ENCODE measurements around the gene ZNF235. TPM values are rescaled to one million over a fixed set of nuclear protein-coding genes. Genes with fewer than 3 reads are reported as not detected.

Gene ZNF235
- polyA plus RNA-seq, 2 of the 4 experiments (the other 2 are of a cell fraction) = 3.8 to 7.4 TPM

DNA sequence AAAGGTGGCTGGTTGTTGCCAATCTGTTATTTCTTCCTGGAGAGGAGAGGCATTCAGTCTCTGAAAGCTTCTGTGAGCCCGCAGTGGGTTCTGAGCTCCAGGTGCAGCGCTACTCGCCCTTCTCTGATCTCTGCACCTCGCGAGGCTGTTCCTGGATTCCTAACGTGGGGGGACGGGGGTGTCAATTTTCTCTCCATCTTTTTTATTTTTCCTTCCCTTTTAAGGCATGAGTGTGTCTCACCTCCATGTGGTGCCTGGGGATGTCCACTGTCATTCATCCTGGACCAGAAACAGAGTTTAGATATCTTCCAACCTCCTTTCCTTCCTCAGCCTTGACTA lies 44.5 kb downstream of the ZNF235 start (continued):
- TF ChIP-seq POLR2AphosphoS2 (conservative IDR thresholded peaks at IDR 0.05; ENCODE audit: low read length) (no peak), NR3C1 (IDR thresholded peaks at IDR 0.05) (no peak), BHLHE40 (IDR thresholded peaks at IDR 0.05; ENCODE audit: low read depth, low read length) (no peak), RAD21 (conservative IDR thresholded peaks at IDR 0.05 in 1 of 2, IDR thresholded peaks at IDR 0.05 in 1 of 2) (no peak), CHD2 (IDR thresholded peaks at IDR 0.05; ENCODE audit: low read length, partially characterized antibody) (no peak)

DNA sequence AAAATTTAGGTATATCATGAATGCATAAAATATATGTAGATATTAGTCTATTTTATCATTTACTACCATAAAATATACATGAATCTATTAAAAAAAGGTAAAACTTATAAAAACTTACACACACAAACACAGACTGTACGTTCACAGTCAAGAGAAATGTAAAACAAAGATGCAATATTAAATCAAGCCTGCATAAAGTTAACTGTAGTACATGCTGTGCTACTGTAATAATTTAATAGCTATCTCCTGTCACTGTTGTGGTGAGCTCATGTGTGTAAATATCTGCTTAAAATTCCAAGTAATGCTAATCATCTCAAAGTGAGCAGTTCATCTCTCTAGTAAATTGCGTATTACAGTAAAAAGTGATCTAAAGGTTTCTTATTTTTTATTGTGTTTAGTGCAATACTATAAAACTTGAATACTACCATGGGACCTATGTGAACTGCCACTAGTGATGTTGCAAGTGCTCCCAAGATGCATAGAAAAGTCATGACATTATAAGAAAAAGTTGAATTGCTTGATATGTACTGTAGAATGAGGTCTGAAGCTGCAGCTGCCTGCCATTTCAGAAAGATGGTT lies 45.9 kb downstream of the ZNF235 start:
- POLR2A ChIA-PET = interaction anchor here (1.3 kb wide), 1 partner anchor 45 kb away, joined by 4 read pairs; no protein-coding TSS in a partner anchor
- 80% methylated on average over 2 of the region's 2 CpGs for WGBS (ENCODE audit: missing lambda C conversion rate)

More for the DNA sequence above, 45.9 kb downstream of the ZNF235 start:
- CTCF ChIA-PET = no interaction called here
- no peak for ATAC-seq
- DNase-seq (ENCODE audit: low read depth in 1 of 2, low spot score in 1 of 2) = no peak
- peaks cover 61% of the 10 kb centered on the region for H3K9me3 ChIP-seq
- peak overlapping the region; percentile 69 for H3K4me2 ChIP-seq
- TF ChIP-seq SMC3 (IDR thresholded peaks at IDR 0.05) (no peak), RARB (CRISPR knock-in tag; IDR thresholded peaks at IDR 0.05) (no peak), NPAS2 (CRISPR knock-in tag; IDR thresholded peaks at IDR 0.05; ENCODE audit: borderline replicate concordance) (no peak), RAD21 (conservative IDR thresholded peaks at IDR 0.05 in 1 of 2, IDR thresholded peaks at IDR 0.05 in 1 of 2) (no peak), NR3C1 (IDR thresholded peaks at IDR 0.05) (no peak), BHLHE40 (IDR thresholded peaks at IDR 0.05; ENCODE audit: low read depth, low read length) (no peak), TFCP2L1 (CRISPR knock-in tag; IDR thresholded peaks at IDR 0.05) (no peak), SREBF2 (IDR thresholded peaks at IDR 0.05) (no peak), FOSB (CRISPR knock-in tag; IDR thresholded peaks at IDR 0.05) (no peak), ZNF302 (CRISPR knock-in tag; IDR thresholded peaks at IDR 0.05) (no peak), ESRRA (IDR thresholded peaks at IDR 0.05; ENCODE audit: borderline replicate concordance, low read length) (no peak), EHF (CRISPR knock-in tag; IDR thresholded peaks at IDR 0.05) (no peak), MAFK (IDR thresholded peaks at IDR 0.05; ENCODE audit: partially characterized antibody) (no peak)
- TF ChIP-seq, protein P1, sequence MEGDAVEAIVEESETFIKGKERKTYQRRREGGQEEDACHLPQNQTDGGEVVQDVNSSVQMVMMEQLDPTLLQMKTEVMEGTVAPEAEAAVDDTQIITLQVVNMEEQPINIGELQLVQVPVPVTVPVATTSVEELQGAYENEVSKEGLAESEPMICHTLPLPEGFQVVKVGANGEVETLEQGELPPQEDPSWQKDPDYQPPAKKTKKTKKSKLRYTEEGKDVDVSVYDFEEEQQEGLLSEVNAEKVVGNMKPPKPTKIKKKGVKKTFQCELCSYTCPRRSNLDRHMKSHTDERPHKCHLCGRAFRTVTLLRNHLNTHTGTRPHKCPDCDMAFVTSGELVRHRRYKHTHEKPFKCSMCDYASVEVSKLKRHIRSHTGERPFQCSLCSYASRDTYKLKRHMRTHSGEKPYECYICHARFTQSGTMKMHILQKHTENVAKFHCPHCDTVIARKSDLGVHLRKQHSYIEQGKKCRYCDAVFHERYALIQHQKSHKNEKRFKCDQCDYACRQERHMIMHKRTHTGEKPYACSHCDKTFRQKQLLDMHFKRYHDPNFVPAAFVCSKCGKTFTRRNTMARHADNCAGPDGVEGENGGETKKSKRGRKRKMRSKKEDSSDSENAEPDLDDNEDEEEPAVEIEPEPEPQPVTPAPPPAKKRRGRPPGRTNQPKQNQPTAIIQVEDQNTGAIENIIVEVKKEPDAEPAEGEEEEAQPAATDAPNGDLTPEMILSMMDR (IDR thresholded peaks at IDR 0.05) = no peak
- TF ChIP-seq, protein P2, sequence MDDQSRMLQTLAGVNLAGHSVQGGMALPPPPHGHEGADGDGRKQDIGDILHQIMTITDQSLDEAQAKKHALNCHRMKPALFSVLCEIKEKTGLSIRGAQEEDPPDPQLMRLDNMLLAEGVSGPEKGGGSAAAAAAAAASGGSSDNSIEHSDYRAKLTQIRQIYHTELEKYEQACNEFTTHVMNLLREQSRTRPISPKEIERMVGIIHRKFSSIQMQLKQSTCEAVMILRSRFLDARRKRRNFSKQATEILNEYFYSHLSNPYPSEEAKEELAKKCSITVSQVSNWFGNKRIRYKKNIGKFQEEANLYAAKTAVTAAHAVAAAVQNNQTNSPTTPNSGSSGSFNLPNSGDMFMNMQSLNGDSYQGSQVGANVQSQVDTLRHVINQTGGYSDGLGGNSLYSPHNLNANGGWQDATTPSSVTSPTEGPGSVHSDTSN (IDR thresholded peaks at IDR 0.05) = no peak
- TF ChIP-seq, protein P3, sequence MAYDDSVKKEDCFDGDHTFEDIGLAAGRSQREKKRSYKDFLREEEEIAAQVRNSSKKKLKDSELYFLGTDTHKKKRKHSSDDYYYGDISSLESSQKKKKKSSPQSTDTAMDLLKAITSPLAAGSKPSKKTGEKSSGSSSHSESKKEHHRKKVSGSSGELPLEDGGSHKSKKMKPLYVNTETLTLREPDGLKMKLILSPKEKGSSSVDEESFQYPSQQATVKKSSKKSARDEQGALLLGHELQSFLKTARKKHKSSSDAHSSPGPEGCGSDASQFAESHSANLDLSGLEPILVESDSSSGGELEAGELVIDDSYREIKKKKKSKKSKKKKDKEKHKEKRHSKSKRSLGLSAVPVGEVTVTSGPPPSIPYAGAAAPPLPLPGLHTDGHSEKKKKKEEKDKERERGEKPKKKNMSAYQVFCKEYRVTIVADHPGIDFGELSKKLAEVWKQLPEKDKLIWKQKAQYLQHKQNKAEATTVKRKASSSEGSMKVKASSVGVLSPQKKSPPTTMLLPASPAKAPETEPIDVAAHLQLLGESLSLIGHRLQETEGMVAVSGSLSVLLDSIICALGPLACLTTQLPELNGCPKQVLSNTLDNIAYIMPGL (CRISPR knock-in tag; IDR thresholded peaks at IDR 0.05; ENCODE audit: borderline replicate concordance) = no peak
- TF ChIP-seq, protein P4, sequence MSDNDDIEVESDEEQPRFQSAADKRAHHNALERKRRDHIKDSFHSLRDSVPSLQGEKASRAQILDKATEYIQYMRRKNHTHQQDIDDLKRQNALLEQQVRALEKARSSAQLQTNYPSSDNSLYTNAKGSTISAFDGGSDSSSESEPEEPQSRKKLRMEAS (IDR thresholded peaks at IDR 0.05) = no peak
- TF ChIP-seq, protein P5, sequence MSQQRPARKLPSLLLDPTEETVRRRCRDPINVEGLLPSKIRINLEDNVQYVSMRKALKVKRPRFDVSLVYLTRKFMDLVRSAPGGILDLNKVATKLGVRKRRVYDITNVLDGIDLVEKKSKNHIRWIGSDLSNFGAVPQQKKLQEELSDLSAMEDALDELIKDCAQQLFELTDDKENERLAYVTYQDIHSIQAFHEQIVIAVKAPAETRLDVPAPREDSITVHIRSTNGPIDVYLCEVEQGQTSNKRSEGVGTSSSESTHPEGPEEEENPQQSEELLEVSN (IDR thresholded peaks at IDR 0.05; ENCODE audit: borderline replicate concordance, low read depth) = no peak
- TF ChIP-seq, protein P6, sequence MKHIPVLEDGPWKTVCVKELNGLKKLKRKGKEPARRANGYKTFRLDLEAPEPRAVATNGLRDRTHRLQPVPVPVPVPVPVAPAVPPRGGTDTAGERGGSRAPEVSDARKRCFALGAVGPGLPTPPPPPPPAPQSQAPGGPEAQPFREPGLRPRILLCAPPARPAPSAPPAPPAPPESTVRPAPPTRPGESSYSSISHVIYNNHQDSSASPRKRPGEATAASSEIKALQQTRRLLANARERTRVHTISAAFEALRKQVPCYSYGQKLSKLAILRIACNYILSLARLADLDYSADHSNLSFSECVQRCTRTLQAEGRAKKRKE (CRISPR knock-in tag; IDR thresholded peaks at IDR 0.05; ENCODE audit: low read depth) = no peak
- 0 out of 3 replicates have a peak, but pooled peaks cover 2% of the 10 kb centered on the region for H3K4me1 ChIP-seq
- H3K4me3 ChIP-seq = peak overlapping the region; percentile 49
- FAIRE-seq = peak; percentile 18
- H3K27ac ChIP-seq = no peak overlapping the region
